Measurements from ENCODE around the gene CFAP45. TPM values are rescaled to one million over a fixed set of nuclear protein-coding genes. Genes with fewer than 3 reads are reported as not detected.

CFAP45 gene
- total RNA-seq, 2 experiments from 2014 or later, result 1.3 to 1.4 TPM

- Mint-ChIP-seq H3K4me3 (peak within 1 kb of the TSS; percentile 51), H3K9me3 (peaks cover 4% of the 10 kb centered on the region), H3K27me3 (no peaks in the 10 kb centered on the region), H3K27ac (peak within 1 kb of the TSS; percentile 88), H3K4me1 (ENCODE audit: low read depth) (peaks cover 53% of the 10 kb centered on the region), H3K36me3 (ENCODE audit: low read depth) (peaks cover 3% of the 10 kb centered on the region)
- ATAC-seq (peak; percentile 75), DNase-seq (peak; percentile 90)
- no peak for TF ChIP-seq CTCF (IDR thresholded peaks at IDR 0.05)
- CTCF ChIA-PET, result interaction anchor here (0.6 to 2.0 kb wide), 6 partner anchors 28 to 181 kb away, joined by 3 to 8 read pairs (median 4); partner anchors contain the start of gene DUSP23
- POLR2A ChIA-PET, result interaction anchor here (0.7 to 2.1 kb wide), 5 partner anchors 18 to 99 kb away, joined by 3 to 10 read pairs (median 5); partner anchors contain the start of gene TAGLN2
- intact Hi-C loops (cut with micrococcal nuclease), result no loop called here
These were observed 73.4 kb downstream of the CFAP45 start, which contains the start of gene SLAMF8 for GRCh38 chr1:159826441-159827101. Gene SLAMF8 (plus strand): TSS chr1:159826873. CDS start chr1:159826899, 26 bp downstream.

- ATAC-seq (peak; percentile 2), DNase-seq (no peak)
- peaks cover 53% of the 10 kb centered on the region for H3K4me1 Mint-ChIP-seq (ENCODE audit: low read depth)
- no peaks in the 10 kb centered on the region for H3K27me3 Mint-ChIP-seq
- H3K36me3 Mint-ChIP-seq (ENCODE audit: low read depth), result peaks cover 3% of the 10 kb centered on the region
- ChIA-PET CTCF (interaction anchor here (1.3 kb wide), 1 partner anchor 65 kb away, joined by 4 read pairs; no protein-coding TSS in a partner anchor), POLR2A (interaction anchor here (2.1 kb wide), 1 partner anchor 97 kb away, joined by 10 read pairs; no protein-coding TSS in a partner anchor)
- peak overlapping the region; percentile 88 for H3K27ac Mint-ChIP-seq
- intact Hi-C loops (cut with micrococcal nuclease), result no loop called here
- H3K4me3 Mint-ChIP-seq, result no peak overlapping the region
- peaks cover 4% of the 10 kb centered on the region for H3K9me3 Mint-ChIP-seq
- TF ChIP-seq CTCF (IDR thresholded peaks at IDR 0.05), result no peak
These were observed 74.4 kb downstream of the CFAP45 start for GRCh38 chr1:159825564-159825963.

GRCh38 chr1:159823406-159823805 lies 76.6 kb downstream of the CFAP45 start:
- Mint-ChIP-seq H3K4me1 (ENCODE audit: low read depth) (peaks cover 48% of the 10 kb centered on the region), H3K27me3 (no peaks in the 10 kb centered on the region), H3K4me3 (no peak overlapping the region), H3K27ac (no peak overlapping the region), H3K9me3 (peaks cover 4% of the 10 kb centered on the region), H3K36me3 (ENCODE audit: low read depth) (peaks cover 3% of the 10 kb centered on the region)
- ChIA-PET POLR2A (no interaction called here), CTCF (interaction anchor here (1.2 to 1.4 kb wide), 3 partner anchors 10 to 24 kb away, joined by 3 to 6 read pairs (median 3); no protein-coding TSS in a partner anchor)
- no peak for DNase-seq
- no peak for TF ChIP-seq CTCF (IDR thresholded peaks at IDR 0.05)
- intact Hi-C loops (cut with micrococcal nuclease), result no loop called here
- no peak for ATAC-seq

Small RNA genes lying within 50 kb of the gene (microRNA-seq; reads per million reads assigned to microRNA genes)
- gene MIR4259 (ENCODE audit: borderline microRNAs expressed, borderline replicate concordance), result not detected

Other genes with a start within 250 kb of the CFAP45 start
- gene CRP, start 185.6 kb downstream of the CFAP45 start, total RNA-seq, result not detected
- 10 to 100 TPM; 27.2 TPM for gene DUSP23, start 119.2 kb downstream of the CFAP45 start, total RNA-seq
- gene FCRL6, start 97.8 kb downstream of the CFAP45 start, total RNA-seq, result under 1 TPM in 1 of 2 experiments, not detected in 1; 0.20 TPM
- gene SLAMF8, start 73.3 kb downstream of the CFAP45 start, total RNA-seq, result under 1 TPM; 0.54 TPM
- not detected for gene VSIG8, start 37.5 kb downstream of the CFAP45 start, total RNA-seq
- gene TAGLN2, start 25.3 kb upstream of the CFAP45 start, total RNA-seq, result 100 to 1,000 TPM; 475 to 482 TPM
- under 1 TPM in 1 of 2 experiments, not detected in 1; 0.07 TPM for gene IGSF9, start 45.4 kb upstream of the CFAP45 start, total RNA-seq
- not detected for gene SLAMF9, start 54.1 kb upstream of the CFAP45 start, total RNA-seq
- 1 to 10 TPM; 3.9 to 4.0 TPM for gene PIGM, start 131.8 kb upstream of the CFAP45 start, total RNA-seq
- under 1 TPM; 0.14 to 0.29 TPM for gene KCNJ10, start 170.0 kb upstream of the CFAP45 start, total RNA-seq
- gene KCNJ9, start 181.4 kb upstream of the CFAP45 start, total RNA-seq, result not detected
- 10 to 100 TPM; 48.0 to 49.5 TPM for gene IGSF8, start 198.5 kb upstream of the CFAP45 start, total RNA-seq
- not detected for gene ATP1A2, start 215.6 kb upstream of the CFAP45 start, total RNA-seq

All from activated CD8-positive, alpha-beta T cell treated with anti-CD3 and anti-CD28 coated beads for 36 hours (primary cell).